SJCRH30 (cell line): ENCODE results near the gene SLC6A6. TPM values are rescaled to one million over a fixed set of nuclear protein-coding genes. Genes with fewer than 3 reads are reported as not detected.

Experiments used
- DNase-seq, 2 experiments: peaks; one replicate each; pipeline ENCODE4 v3.0.0-alpha.2; 2015 to 2020
- H3K27ac ChIP-seq: fragments of 250-450 bp; sonication (Bioruptor Pico); 2 replicates; pipeline ENCODE4 v1.5.1; 2020; ENCODE audit warnings: mild to moderate bottlenecking, moderate library complexity
- H3K27me3 ChIP-seq: fragments of 250-450 bp; sonication (Bioruptor Pico); 2 replicates; pipeline ENCODE4 v1.5.1; 2020; ENCODE audit warnings: mild to moderate bottlenecking, moderate library complexity
- H3K36me3 ChIP-seq: fragments of 250-450 bp; sonication (Bioruptor Pico); 2 replicates; pipeline ENCODE4 v1.5.1; 2020; ENCODE audit warnings: mild to moderate bottlenecking, moderate library complexity
- H3K4me1 ChIP-seq: fragments of 250-450 bp; sonication (Bioruptor Pico); 2 replicates; pipeline ENCODE4 v1.5.1; 2020; ENCODE audit warnings: mild to moderate bottlenecking, moderate library complexity
- H3K4me3 ChIP-seq: fragments of 250-450 bp; sonication (Bioruptor Pico); 2 replicates; pipeline ENCODE4 v1.5.1; 2020; ENCODE audit warnings: mild to moderate bottlenecking, moderate library complexity
- H3K9me3 ChIP-seq: fragments of 250-450 bp; sonication (Bioruptor Pico); replicated peaks from 2 replicates; pipeline ENCODE4 v1.5.1; 2020; ENCODE audit warnings: mild to moderate bottlenecking, moderate library complexity
- total RNA-seq: library from RNA; depleted of rRNA; stranded (reverse); fragments of >200 nt; shearing (Covaris generic); gene quantifications from 2 replicates; pipeline ENCODE4 v1.2.3, GENCODE V29; 2014

Gene SLC6A6
- total RNA-seq, 1 experiment from 2014 or later = 10.9 TPM

GRCh38 chr3:14503033-14503705, 100.8 kb downstream of the SLC6A6 start:
- 0 out of 2 replicates have a peak, but pooled peaks cover 5% of the 10 kb centered on the region for H3K27me3 ChIP-seq
- no peaks in the 10 kb centered on the region for H3K36me3 ChIP-seq
- DNase-seq = no peak
- no peak overlapping the region for H3K27ac ChIP-seq
- no peak overlapping the region for H3K4me3 ChIP-seq
- no peaks in the 10 kb centered on the region; the same call in 1 of the 2 replicates for H3K9me3 ChIP-seq
- H3K4me1 ChIP-seq = no peaks in the 10 kb centered on the region

GRCh38 chr3:14503706-14504065, 101.3 kb downstream of the SLC6A6 start:
- H3K4me1 ChIP-seq = no peaks in the 10 kb centered on the region
- H3K4me3 ChIP-seq = no peak overlapping the region
- no peak overlapping the region for H3K27ac ChIP-seq
- H3K27me3 ChIP-seq = 0 out of 2 replicates have a peak, but pooled peaks cover 3% of the 10 kb centered on the region
- no peaks in the 10 kb centered on the region; the same call in 1 of the 2 replicates for H3K9me3 ChIP-seq
- no peaks in the 10 kb centered on the region for H3K36me3 ChIP-seq
- no peak for DNase-seq

GRCh38 chr3:14505001-14505802, 102.8 kb downstream of the SLC6A6 start:
- Histone ChIP-seq H3K36me3 (no peaks in the 10 kb centered on the region), H3K27ac (no peak overlapping the region), H3K9me3 (no peaks in the 10 kb centered on the region; the same call in 1 of the 2 replicates), H3K27me3 (no peaks in the 10 kb centered on the region), H3K4me3 (no peak overlapping the region), H3K4me1 (no peaks in the 10 kb centered on the region)
- DNase-seq = no peak

GRCh38 chr3:14505803-14506500, 103.5 kb downstream of the SLC6A6 start:
- no peaks in the 10 kb centered on the region for H3K4me1 ChIP-seq
- H3K4me3 ChIP-seq = no peak overlapping the region
- no peaks in the 10 kb centered on the region for H3K27me3 ChIP-seq
- H3K27ac ChIP-seq = no peak overlapping the region
- no peaks in the 10 kb centered on the region for H3K36me3 ChIP-seq
- no peak for DNase-seq
- H3K9me3 ChIP-seq = no peaks in the 10 kb centered on the region; the same call in 1 of the 2 replicates

GRCh38 chr3:14506626-14507304, 104.4 kb downstream of the SLC6A6 start:
- no peak for DNase-seq
- Histone ChIP-seq H3K9me3 (no peaks in the 10 kb centered on the region; the same call in 1 of the 2 replicates), H3K4me1 (no peaks in the 10 kb centered on the region), H3K4me3 (no peak overlapping the region), H3K27ac (no peak overlapping the region), H3K27me3 (peaks cover 1% of the 10 kb centered on the region; the same call in 1 of the 2 replicates), H3K36me3 (no peaks in the 10 kb centered on the region)

GRCh38 chr3:14507305-14507741, 104.9 kb downstream of the SLC6A6 start:
- Histone ChIP-seq H3K27me3 (peaks cover 5% of the 10 kb centered on the region; the same call in 1 of the 2 replicates), H3K9me3 (no peaks in the 10 kb centered on the region), H3K27ac (no peak overlapping the region), H3K4me1 (no peaks in the 10 kb centered on the region), H3K36me3 (no peaks in the 10 kb centered on the region), H3K4me3 (no peak overlapping the region)
- no peak for DNase-seq

- Histone ChIP-seq H3K4me3 (no peak overlapping the region), H3K4me1 (no peaks in the 10 kb centered on the region), H3K27me3 (peaks cover 10% of the 10 kb centered on the region; the same call in 1 of the 2 replicates), H3K9me3 (no peaks in the 10 kb centered on the region), H3K27ac (no peak overlapping the region), H3K36me3 (no peaks in the 10 kb centered on the region)
- no peak for DNase-seq
Observed at GRCh38 chr3:14507757-14508504, 105.5 kb downstream of the SLC6A6 start.

GRCh38 chr3:14508505-14508819, 106.1 kb downstream of the SLC6A6 start:
- no peak overlapping the region for H3K4me3 ChIP-seq
- H3K36me3 ChIP-seq = no peaks in the 10 kb centered on the region
- no peaks in the 10 kb centered on the region for H3K4me1 ChIP-seq
- H3K27ac ChIP-seq = no peak overlapping the region
- peaks cover 10% of the 10 kb centered on the region; the same call in 1 of the 2 replicates for H3K27me3 ChIP-seq
- no peak for DNase-seq
- no peaks in the 10 kb centered on the region for H3K9me3 ChIP-seq

GRCh38 chr3:14508966-14509795, 106.8 kb downstream of the SLC6A6 start:
- no peaks in the 10 kb centered on the region for H3K4me1 ChIP-seq
- no peak overlapping the region for H3K4me3 ChIP-seq
- peaks cover 10% of the 10 kb centered on the region; the same call in 1 of the 2 replicates for H3K27me3 ChIP-seq
- DNase-seq = peak; percentile 65 to 79
- H3K9me3 ChIP-seq = no peaks in the 10 kb centered on the region
- no peaks in the 10 kb centered on the region for H3K36me3 ChIP-seq
- no peak overlapping the region for H3K27ac ChIP-seq

- Histone ChIP-seq H3K4me1 (no peaks in the 10 kb centered on the region), H3K27me3 (peaks cover 10% of the 10 kb centered on the region; the same call in 1 of the 2 replicates), H3K27ac (no peak overlapping the region), H3K4me3 (no peak overlapping the region), H3K9me3 (no peaks in the 10 kb centered on the region), H3K36me3 (no peaks in the 10 kb centered on the region)
- DNase-seq = no peak
Observed at GRCh38 chr3:14509796-14510100, 107.3 kb downstream of the SLC6A6 start.

- H3K27me3 ChIP-seq = peaks cover 10% of the 10 kb centered on the region; the same call in 1 of the 2 replicates
- H3K9me3 ChIP-seq = no peaks in the 10 kb centered on the region
- no peaks in the 10 kb centered on the region for H3K36me3 ChIP-seq
- DNase-seq = no peak
- no peak overlapping the region for H3K27ac ChIP-seq
- H3K4me1 ChIP-seq = no peaks in the 10 kb centered on the region
- H3K4me3 ChIP-seq = no peak overlapping the region
Observed at GRCh38 chr3:14510838-14511622, 108.6 kb downstream of the SLC6A6 start.

- Histone ChIP-seq H3K36me3 (no peaks in the 10 kb centered on the region), H3K27ac (no peak overlapping the region), H3K4me1 (no peaks in the 10 kb centered on the region), H3K9me3 (no peaks in the 10 kb centered on the region), H3K27me3 (peaks cover 10% of the 10 kb centered on the region; the same call in 1 of the 2 replicates), H3K4me3 (no peak overlapping the region)
- no peak for DNase-seq
Observed at GRCh38 chr3:14511623-14512280, 109.3 kb downstream of the SLC6A6 start.
